Ishikawa (cell line): ENCODE data around the gene ADK.

ENCODE experiments used
- CEBPB ChIP-seq: IDR thresholded peaks from 2 replicates; pipeline ENCODE4 v1.6.1; 2012
- CREB1 ChIP-seq: IDR thresholded peaks from 2 replicates; pipeline ENCODE4 v1.6.1; 2012; ENCODE audit warnings: low read depth
- EGR1 ChIP-seq: IDR thresholded peaks from 2 replicates; pipeline ENCODE4 v1.6.1; 2012
- EP300 ChIP-seq: IDR thresholded peaks from 2 replicates; pipeline ENCODE4 v1.6.1; 2012; ENCODE audit warnings: borderline replicate concordance
- FOXM1 ChIP-seq: IDR thresholded peaks from 2 replicates; pipeline ENCODE4 v1.6.1; 2012; ENCODE audit warnings: low read depth, borderline replicate concordance
- MAX ChIP-seq: IDR thresholded peaks from 2 replicates; pipeline ENCODE4 v1.6.1; 2012
- NFIC ChIP-seq: IDR thresholded peaks from 2 replicates; pipeline ENCODE4 v1.6.1; 2012
- RAD21 ChIP-seq: IDR thresholded peaks from 2 replicates; pipeline ENCODE4 v1.6.1; 2012; ENCODE audit warnings: low read depth
- REST ChIP-seq: IDR thresholded peaks from 2 replicates; pipeline ENCODE4 v1.6.1; 2012; ENCODE audit warnings: low read depth, mild to moderate bottlenecking
- TAF1 ChIP-seq: IDR thresholded peaks from 2 replicates; pipeline ENCODE4 v1.6.1; 2012; ENCODE audit warnings: low read depth, mild to moderate bottlenecking
- TCF12 ChIP-seq: IDR thresholded peaks from 2 replicates; pipeline ENCODE4 v1.6.1; 2012; ENCODE audit warnings: low read depth
- TEAD4 ChIP-seq: IDR thresholded peaks from 2 replicates; pipeline ENCODE4 v1.6.1; 2012
- YY1 ChIP-seq: IDR thresholded peaks from 2 replicates; pipeline ENCODE4 v1.6.1; 2012; ENCODE audit warnings: low read depth
- ZBTB7A ChIP-seq: IDR thresholded peaks from 2 replicates; pipeline ENCODE4 v1.6.1; 2012; ENCODE audit warnings: low read depth
- TF ChIP-seq, protein P1 (sequence below): IDR thresholded peaks from 2 replicates; pipeline ENCODE4 v1.6.1; 2012

The ADK gene

GRCh38 chr10:74684462-74684861, 533.4 kb downstream of the ADK start:
- TF ChIP-seq RAD21 (no peak), CREB1 (no peak)
- TF ChIP-seq, protein P1, sequence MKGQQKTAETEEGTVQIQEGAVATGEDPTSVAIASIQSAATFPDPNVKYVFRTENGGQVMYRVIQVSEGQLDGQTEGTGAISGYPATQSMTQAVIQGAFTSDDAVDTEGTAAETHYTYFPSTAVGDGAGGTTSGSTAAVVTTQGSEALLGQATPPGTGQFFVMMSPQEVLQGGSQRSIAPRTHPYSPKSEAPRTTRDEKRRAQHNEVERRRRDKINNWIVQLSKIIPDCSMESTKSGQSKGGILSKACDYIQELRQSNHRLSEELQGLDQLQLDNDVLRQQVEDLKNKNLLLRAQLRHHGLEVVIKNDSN: no peak

- TF ChIP-seq TEAD4 (no peak), MAX (no peak), CREB1 (no peak)
These were observed 534.5 kb downstream of the ADK start for GRCh38 chr10:74685564-74685963.

DNA sequence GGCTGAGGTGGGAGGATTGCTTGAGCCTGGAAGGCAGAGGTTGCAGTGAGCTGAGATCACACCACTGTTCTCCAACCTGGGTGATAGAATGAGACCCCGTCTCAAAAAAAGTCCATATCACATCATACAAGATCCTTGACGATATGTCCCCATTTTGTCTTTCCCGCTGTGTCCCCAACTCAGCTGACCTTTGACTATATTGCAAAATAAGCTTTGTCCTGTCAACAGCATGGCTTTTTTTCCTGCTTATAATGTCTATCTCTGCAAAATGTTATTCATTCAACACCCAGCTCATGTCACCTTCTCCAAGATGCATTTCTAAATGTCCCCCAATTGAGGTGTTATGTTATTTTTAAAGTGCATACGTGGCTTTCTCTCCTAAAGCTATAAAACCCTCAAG, 539.4 kb downstream of the ADK start:
- TF ChIP-seq EP300 (no peak), FOXM1 (no peak), TEAD4 (no peak), MAX (no peak), ZBTB7A (no peak), EGR1 (no peak), YY1 (no peak)

GRCh38 chr10:74691164-74691563, 540.1 kb downstream of the ADK start:
- TF ChIP-seq ZBTB7A (no peak), MAX (no peak), TEAD4 (no peak), TCF12 (no peak), FOXM1 (no peak), EP300 (no peak), TAF1 (no peak)

DNA sequence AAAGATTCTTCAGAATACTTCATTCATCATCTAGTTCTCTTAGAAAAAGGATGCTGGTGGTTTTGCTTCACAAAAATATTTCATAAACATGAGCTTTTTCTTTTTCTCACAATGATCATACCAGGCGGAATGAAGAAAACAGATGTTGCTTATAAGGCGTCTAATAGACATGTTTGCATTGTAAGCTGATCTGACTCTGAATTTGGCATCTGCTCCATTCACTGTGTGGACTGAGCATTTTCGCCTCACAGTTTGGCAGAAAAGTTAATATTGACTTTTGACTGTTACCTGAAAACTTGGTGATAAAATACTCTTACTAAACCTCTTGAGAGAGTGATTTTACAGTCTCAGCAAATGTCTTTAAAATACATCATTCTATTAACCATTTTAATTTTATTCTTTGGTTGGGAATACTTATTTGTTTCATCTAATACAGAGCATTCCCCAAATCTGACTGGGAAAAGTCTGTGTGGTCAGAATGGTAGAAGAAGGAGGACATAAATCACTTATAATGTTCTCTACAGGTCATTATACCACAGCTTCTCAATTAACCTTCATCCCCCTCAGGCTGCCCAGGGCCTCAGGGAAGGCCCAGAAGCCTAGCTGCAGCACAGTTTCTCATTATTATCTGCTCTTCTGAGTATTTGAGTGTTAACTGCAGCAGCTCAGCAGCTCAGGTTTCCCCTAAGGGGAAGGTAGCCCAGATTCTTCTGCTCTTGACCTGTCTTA, 553.8 kb downstream of the ADK start:
- TF ChIP-seq YY1 (no peak), ZBTB7A (no peak)

- TF ChIP-seq REST (no peak), CREB1 (no peak), MAX (no peak), EGR1 (no peak), FOXM1 (no peak), YY1 (no peak), TEAD4 (no peak), TAF1 (no peak), RAD21 (no peak), CEBPB (no peak), ZBTB7A (no peak), EP300 (no peak), TCF12 (no peak), NFIC (no peak)
- TF ChIP-seq, protein P1: no peak
These were observed 554.4 kb downstream of the ADK start for GRCh38 chr10:74705358-74705980.

- no peak for TF ChIP-seq TAF1
- TF ChIP-seq RAD21: no peak
- no peak for TF ChIP-seq TEAD4
- TF ChIP-seq NFIC: no peak
- TF ChIP-seq YY1: no peak
- TF ChIP-seq CEBPB: no peak
- no peak for TF ChIP-seq EP300
These were observed 555.9 kb downstream of the ADK start for GRCh38 chr10:74706966-74707365.

GRCh38 chr10:74708246-74708645, 557.2 kb downstream of the ADK start:
- TF ChIP-seq TAF1 (no peak), CEBPB (no peak), TEAD4 (no peak), YY1 (no peak), NFIC (no peak), TCF12 (no peak), EGR1 (no peak), CREB1 (no peak), REST (no peak), RAD21 (no peak), FOXM1 (no peak), ZBTB7A (no peak), MAX (no peak), EP300 (no peak)
- TF ChIP-seq, protein P1: no peak
